GM12878 (cell line): ENCODE results near the gene ZCCHC17. TPM values are rescaled to one million over a fixed set of nuclear protein-coding genes. Genes with fewer than 3 reads are reported as not detected.

Source experiments
- ATAC-seq: fragments of 200-7000 bp; cut with Tn5 transposase; 3 replicates; pipeline ENCODE4 v1.9.1; 2020; ENCODE audit warnings: mild to moderate bottlenecking, moderate library complexity
- BruUV-seq: library from RNA; stranded (reverse); fragments of 400-500 nt; replicated peaks from 2 replicates; lab custom pipeline; 2021; lab: Mats Ljungman, UMichigan
- CTCF ChIA-PET: fragments of 300-600 bp; sonication (Branson Sonifier 250); formaldehyde crosslinking; extraction: SDS; loops from one replicate; lab custom pipeline; 2021; ENCODE audit warnings: inconsistent platforms; lab: Yijun Ruan, JAX
- POLR2A ChIA-PET: fragments of 350-600 bp; formaldehyde crosslinking; extraction: SDS; loops from one replicate; lab custom pipeline; 2021; ENCODE audit warnings: inconsistent platforms; lab: Charles Lee
- RAD21 ChIA-PET: fragments of 300-600 bp; sonication (Branson Sonifier 250); formaldehyde crosslinking; loops from one replicate; lab custom pipeline; 2023; ENCODE audit warnings: antibody characterized with exemption; ENCODE audit not compliant: unreplicated experiment; lab: Charles Lee
- SMC1A ChIA-PET: fragments of 300-600 bp; sonication (Branson Sonifier 250); formaldehyde crosslinking; loops from one replicate; lab custom pipeline; 2023; ENCODE audit not compliant: unreplicated experiment, uncharacterized antibody; lab: Charles Lee
- DNase-seq: peaks from one replicate; pipeline ENCODE4 v3.0.0-alpha.2; 2011; ENCODE audit warnings: low read depth, low spot score
- FAIRE-seq: peaks from 3 replicates; lab custom pipeline; 2011; peaks lifted over from hg19 to GRCh38; lab: Jason Lieb, UNC
- H2AFZ ChIP-seq: 2 replicates; pipeline ENCODE4 v1.6.0; 2011; ENCODE audit warnings: low read depth, low read length, control low read depth; ENCODE audit not compliant: control insufficient read depth
- H3K27ac ChIP-seq: 2 replicates; pipeline ENCODE4 v1.5.1; 2011; ENCODE audit warnings: control low read depth; ENCODE audit not compliant: control insufficient read depth, insufficient read depth
- H3K27me3 ChIP-seq, 2 experiments: replicated peaks in 1 of 2; 2 replicates each; pipeline versions ENCODE4 v1.6.0 to v1.6.1; 2011; ENCODE audit warnings: low read length in 1 of 2; ENCODE audit not compliant: control insufficient read depth in 2 of 2, insufficient read depth in 2 of 2
- H3K36me3 ChIP-seq, 2 experiments: 2 replicates each; pipeline ENCODE4 v1.5.1; 2011; ENCODE audit warnings: low read length in 1 of 2; ENCODE audit not compliant: control insufficient read depth in 2 of 2, insufficient read depth in 2 of 2
- H3K4me1 ChIP-seq: 2 replicates; pipeline ENCODE4 v1.6.1; 2011; ENCODE audit warnings: mild to moderate bottlenecking, low read length, moderate library complexity, mixed read lengths; ENCODE audit not compliant: control insufficient read depth, insufficient read depth
- H3K4me2 ChIP-seq: 2 replicates; pipeline ENCODE4 v1.6.0; 2011; ENCODE audit warnings: control low read depth; ENCODE audit not compliant: control insufficient read depth, insufficient read depth
- H3K4me3 ChIP-seq: fragments of 200-600 bp; sonication (generic); 2 replicates; pipeline ENCODE4 v1.5.1; 2016
- H3K79me2 ChIP-seq: 2 replicates; pipeline ENCODE4 v1.6.0; 2011; ENCODE audit warnings: low read length; ENCODE audit not compliant: control insufficient read depth, insufficient read depth
- H3K9ac ChIP-seq: 2 replicates; pipeline ENCODE4 v1.8.0; 2011; ENCODE audit warnings: low read length, control low read depth, mixed read lengths; ENCODE audit not compliant: control insufficient read depth, insufficient read depth
- H3K9me3 ChIP-seq: replicated peaks from 3 replicates; pipeline ENCODE4 v1.5.1; 2011; ENCODE audit warnings: mild to moderate bottlenecking, low read length; ENCODE audit not compliant: control insufficient read depth, insufficient read depth
- H4K20me1 ChIP-seq: 2 replicates; pipeline ENCODE4 v1.6.0; 2011; ENCODE audit not compliant: control insufficient read depth, insufficient read depth
- GATAD2B ChIP-seq: fragments of 450-650 bp; conservative IDR thresholded peaks from 2 replicates; pipeline ENCODE4 v1.6.1; 2017; ENCODE audit warnings: low read depth, mild to moderate bottlenecking, moderate library complexity
- IKZF1 ChIP-seq: fragments of 450-650 bp; conservative IDR thresholded peaks from 2 replicates; pipeline ENCODE4 v1.6.1; 2017; ENCODE audit warnings: antibody characterized with exemption, mild to moderate bottlenecking
- MTA3 ChIP-seq: IDR thresholded peaks from 2 replicates; pipeline ENCODE4 v1.6.1; 2012; ENCODE audit warnings: low read length, inconsistent platforms, borderline replicate concordance
- RELA ChIP-seq: fragments of 450-650 bp; IDR thresholded peaks from 2 replicates; pipeline ENCODE4 v1.8.0; 2014; ENCODE audit warnings: borderline replicate concordance; ENCODE audit not compliant: partially characterized antibody
- RELB ChIP-seq: fragments of 450-650 bp; IDR thresholded peaks from 2 replicates; pipeline ENCODE4 v1.6.1; 2017; ENCODE audit warnings: low read depth, mild to moderate bottlenecking, moderate library complexity
- SUZ12 ChIP-seq: fragments of 200-600 bp; sonication (generic); IDR thresholded peaks from one replicate; pipeline ENCODE4 v1.6.1; 2018; ENCODE audit warnings: antibody characterized with exemption, mild to moderate bottlenecking; ENCODE audit not compliant: unreplicated experiment
- TCF12 ChIP-seq: IDR thresholded peaks from 2 replicates; pipeline ENCODE4 v1.6.1; 2011; ENCODE audit warnings: low read depth, mild to moderate bottlenecking, low read length
- WGBS: methylation state at CpG from one replicate; pipeline ENCODE4 v1.1.6; 2016; ENCODE audit warnings: low lambda C conversion rate; ENCODE audit not compliant: insufficient replicate concordance, insufficient coverage; ENCODE audit errors: missing lambda C conversion rate; 5-methylcytosine and 5-hydroxymethylcytosine counted together
- in situ Hi-C: fragments of 300-500 bp; cut with MboI; formaldehyde crosslinking; loops from 9 replicates; pipeline ENCODE4 v1.14.3; 2018; ENCODE audit warnings: mixed read lengths
- intact Hi-C: fragments of 100-400 bp; cut with micrococcal nuclease; formaldehyde crosslinking; loops from one replicate; pipeline ENCODE4 v1.14.2; 2022; ENCODE audit not compliant: unreplicated experiment
- polyA plus RNA-seq, 11 experiments: library from polyadenylated mRNA; depleted of rRNA in 4 of 11; unstranded in 6 of 11; stranded (reverse) in 5 of 11; fragments of >200 nt; fragmentation: Nextera tagmentation in 4 of 11; fragmentation: Illumina TruSeq in 1 of 11; extraction: Ambion mirVana in 4 of 11; extraction: Trizol in 1 of 11; gene quantifications; 1 replicate in 1 of 11; 2 replicates in 10 of 11; pipeline versions ENCODE4 v1.2.1 to v1.2.3, GENCODE V29; 2011 to 2016; ENCODE audit warnings: inconsistent platforms in 2 of 11, missing spikeins in 2 of 11, low read depth in 1 of 11
- total RNA-seq, 4 experiments: library from RNA; depleted of rRNA in 3 of 4; stranded (reverse); fragments of >200 nt in 3 of 4; fragmentation: Illumina TruSeq in 1 of 4; extraction: Trizol in 1 of 4; gene quantifications; 2 replicates each; pipeline versions ENCODE4 v1.2.1 to v1.2.3, GENCODE V29; 2013 to 2021

Gene ZCCHC17
- total and polyA plus RNA-seq, 10 of the 15 experiments (the other 5 are each of a cell fraction or from before 2014, with no cell fraction given): 22.3 to 86.3 (median 47.0) TPM

DNA sequence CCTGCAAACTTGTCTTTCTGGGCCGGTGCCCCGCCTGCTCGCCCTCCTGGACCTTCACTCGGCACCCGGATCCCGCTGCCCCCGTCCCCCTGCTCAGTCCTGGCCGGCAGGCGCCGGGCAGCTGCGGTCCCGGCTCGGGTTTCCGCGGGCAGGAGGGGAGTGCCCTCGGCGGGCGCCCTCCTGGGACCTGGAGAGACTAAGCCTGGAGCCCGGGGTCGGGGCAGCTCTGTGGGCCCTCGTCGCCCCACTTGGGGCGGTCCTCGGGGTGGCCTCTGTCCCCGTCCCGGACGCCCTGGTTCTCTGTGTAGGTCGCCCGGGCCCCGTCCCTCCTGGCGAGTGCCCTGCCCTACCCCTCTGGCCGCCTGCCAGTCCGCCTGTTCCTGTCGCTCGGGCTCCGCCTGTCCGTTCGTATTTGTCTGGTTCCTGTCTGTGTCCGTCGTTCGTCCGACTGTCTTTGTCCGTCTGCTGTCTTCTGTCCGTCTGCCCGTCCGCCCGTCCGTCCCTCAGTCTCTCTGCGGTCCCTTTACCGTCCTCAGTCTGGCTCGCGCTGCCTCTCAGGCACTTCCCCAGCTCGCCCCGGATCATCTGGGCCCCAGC is 116.7 kb downstream of the ZCCHC17 start:
- ChIA-PET RAD21 (no interaction called here), CTCF (interaction anchor here (1.8 to 5.7 kb wide), 3 partner anchors 7 to 136 kb away, joined by 8 to 39 read pairs (median 10); no protein-coding TSS in a partner anchor), POLR2A (no interaction called here), SMC1A (no interaction called here)
- H3K79me2 ChIP-seq: no peaks in the 10 kb centered on the region
- peak; percentile 67 for ATAC-seq
- no peak for DNase-seq
- H3K4me2 ChIP-seq: peak overlapping the region; percentile 86
- H3K27me3 ChIP-seq: peaks cover 2 to 12% of the 10 kb centered on the region in 2 experiments; a peak in 3 of 4 replicates
- intact Hi-C loops: no loop called here
- under 1% methylated on average over 49 of the region's 54 CpGs for WGBS
- H3K4me1 ChIP-seq: peaks cover 5% of the 10 kb centered on the region; the same call in 1 of the 2 replicates
- H4K20me1 ChIP-seq: no peaks in the 10 kb centered on the region
- TF ChIP-seq RELB: no peak
- no peak for TF ChIP-seq RELA
- TF ChIP-seq TCF12: no peak
- peak; percentile 66 for TF ChIP-seq GATAD2B
- peak; percentile 46 for TF ChIP-seq IKZF1
- no peak for TF ChIP-seq MTA3
- peak; percentile 90 for TF ChIP-seq SUZ12
- no TSS peak for BruUV-seq
- no peaks in the 10 kb centered on the region for H3K36me3 ChIP-seq
- H2AFZ ChIP-seq: peak overlapping the region; percentile 5
- no peak overlapping the region for H3K27ac ChIP-seq
- H3K9ac ChIP-seq: no peak overlapping the region
- no peaks in the 10 kb centered on the region for H3K9me3 ChIP-seq
- FAIRE-seq: no peak
- in situ Hi-C loops: no loop called here
- H3K4me3 ChIP-seq: peak overlapping the region; percentile 65

Other genes starting within 250 kb of the ZCCHC17 start
- 43.2 and 43.9 TPM in 2 replicates for gene PUM1, start 231.3 kb upstream of the ZCCHC17 start, total RNA-seq (2014; rRNA removed)
- 41.5 and 42.2 TPM in 2 replicates for gene PUM1, start 231.3 kb upstream of the ZCCHC17 start, total RNA-seq (2014; rRNA removed; fragmentation: Illumina TruSeq; extraction: Trizol)
- gene PUM1, start 231.3 kb upstream of the ZCCHC17 start, total RNA-seq (2021): 67.6 and 75.3 TPM in 2 replicates
- 41.4 and 52.4 TPM in 2 replicates for gene PUM1, start 231.3 kb upstream of the ZCCHC17 start, polyA plus RNA-seq (2011; rRNA removed)
- gene PUM1, start 231.3 kb upstream of the ZCCHC17 start, polyA plus RNA-seq (2014; fragmentation: Illumina TruSeq; extraction: Trizol): 39.2 and 43.5 TPM in 2 replicates
- gene PUM1, start 231.3 kb upstream of the ZCCHC17 start, polyA plus RNA-seq (2014; fragmentation: Nextera tagmentation; extraction: Ambion mirVana): 10 to 100 TPM; 21.4 to 27.4 TPM
- 41.0 and 44.1 TPM in 2 replicates for gene PUM1, start 231.3 kb upstream of the ZCCHC17 start, polyA plus RNA-seq (2014; rRNA removed)
- 10 to 100 TPM; 43.4 to 47.7 TPM for gene PUM1, start 231.3 kb upstream of the ZCCHC17 start, polyA plus RNA-seq (2016; fragmentation: Nextera tagmentation; extraction: Ambion mirVana)
- gene NKAIN1, start 57.1 kb upstream of the ZCCHC17 start, total RNA-seq (2014; rRNA removed): not detected in 2 replicates
- not detected in 2 replicates for gene NKAIN1, start 57.1 kb upstream of the ZCCHC17 start, total RNA-seq (2014; rRNA removed; fragmentation: Illumina TruSeq; extraction: Trizol)
- gene NKAIN1, start 57.1 kb upstream of the ZCCHC17 start, total RNA-seq (2021): not detected in 2 replicates
- gene NKAIN1, start 57.1 kb upstream of the ZCCHC17 start, polyA plus RNA-seq (2011; rRNA removed): not detected in 2 replicates
- gene NKAIN1, start 57.1 kb upstream of the ZCCHC17 start, polyA plus RNA-seq (2014; fragmentation: Illumina TruSeq; extraction: Trizol): not detected in 2 replicates
- gene NKAIN1, start 57.1 kb upstream of the ZCCHC17 start, polyA plus RNA-seq (2014; fragmentation: Nextera tagmentation; extraction: Ambion mirVana): not detected
- gene NKAIN1, start 57.1 kb upstream of the ZCCHC17 start, polyA plus RNA-seq (2014; rRNA removed): not detected in 2 replicates
- not detected for gene NKAIN1, start 57.1 kb upstream of the ZCCHC17 start, polyA plus RNA-seq (2016; fragmentation: Nextera tagmentation; extraction: Ambion mirVana)
- 212 and 219 TPM in 2 replicates for gene SNRNP40, start 244 bp upstream of the ZCCHC17 start, total RNA-seq (2014; rRNA removed)
- 108 and 116 TPM in 2 replicates for gene SNRNP40, start 244 bp upstream of the ZCCHC17 start, total RNA-seq (2014; rRNA removed; fragmentation: Illumina TruSeq; extraction: Trizol)
- gene SNRNP40, start 244 bp upstream of the ZCCHC17 start, total RNA-seq (2021): 103 and 104 TPM in 2 replicates
- gene SNRNP40, start 244 bp upstream of the ZCCHC17 start, polyA plus RNA-seq (2011; rRNA removed): 103 and 113 TPM in 2 replicates
- 94.2 and 97.7 TPM in 2 replicates for gene SNRNP40, start 244 bp upstream of the ZCCHC17 start, polyA plus RNA-seq (2014; fragmentation: Illumina TruSeq; extraction: Trizol)
- 10 to 100 TPM; 34.9 to 45.9 TPM for gene SNRNP40, start 244 bp upstream of the ZCCHC17 start, polyA plus RNA-seq (2014; fragmentation: Nextera tagmentation; extraction: Ambion mirVana)
- 141 and 144 TPM in 2 replicates for gene SNRNP40, start 244 bp upstream of the ZCCHC17 start, polyA plus RNA-seq (2014; rRNA removed)
- 100 to 1,000 TPM; 167 to 172 TPM for gene SNRNP40, start 244 bp upstream of the ZCCHC17 start, polyA plus RNA-seq (2016; fragmentation: Nextera tagmentation; extraction: Ambion mirVana)
- gene FABP3, start 76.0 kb downstream of the ZCCHC17 start, total RNA-seq (2014; rRNA removed): 0.33 and 0.62 TPM in 2 replicates
- 0.36 and 0.64 TPM in 2 replicates for gene FABP3, start 76.0 kb downstream of the ZCCHC17 start, total RNA-seq (2014; rRNA removed; fragmentation: Illumina TruSeq; extraction: Trizol)
- 0.43 TPM in 1 of 2 replicates, not detected in the other for gene FABP3, start 76.0 kb downstream of the ZCCHC17 start, total RNA-seq (2021)
- gene FABP3, start 76.0 kb downstream of the ZCCHC17 start, polyA plus RNA-seq (2011; rRNA removed): 0.39 and 0.43 TPM in 2 replicates
- 0.44 and 0.82 TPM in 2 replicates for gene FABP3, start 76.0 kb downstream of the ZCCHC17 start, polyA plus RNA-seq (2014; fragmentation: Illumina TruSeq; extraction: Trizol)
- 1 to 10 TPM in 1 of 2 experiments, under 1 TPM in 1; 0.72 to 1.2 TPM for gene FABP3, start 76.0 kb downstream of the ZCCHC17 start, polyA plus RNA-seq (2014; fragmentation: Nextera tagmentation; extraction: Ambion mirVana)
- 0.59 and 1.1 TPM in 2 replicates for gene FABP3, start 76.0 kb downstream of the ZCCHC17 start, polyA plus RNA-seq (2014; rRNA removed)
- 1 to 10 TPM in 1 of 2 experiments, not detected in 1; 1.1 TPM for gene FABP3, start 76.0 kb downstream of the ZCCHC17 start, polyA plus RNA-seq (2016; fragmentation: Nextera tagmentation; extraction: Ambion mirVana)
- gene SERINC2, start 116.2 kb downstream of the ZCCHC17 start, total RNA-seq (2014; rRNA removed): 0.11 and 0.45 TPM in 2 replicates
- 0.22 and 0.28 TPM in 2 replicates for gene SERINC2, start 116.2 kb downstream of the ZCCHC17 start, total RNA-seq (2014; rRNA removed; fragmentation: Illumina TruSeq; extraction: Trizol)
- gene SERINC2, start 116.2 kb downstream of the ZCCHC17 start, total RNA-seq (2021): 0.54 and 0.82 TPM in 2 replicates
- gene SERINC2, start 116.2 kb downstream of the ZCCHC17 start, polyA plus RNA-seq (2011; rRNA removed): 2.5 and 9.4 TPM in 2 replicates
- gene SERINC2, start 116.2 kb downstream of the ZCCHC17 start, polyA plus RNA-seq (2014; fragmentation: Illumina TruSeq; extraction: Trizol): 0.32 TPM in 1 of 2 replicates, not detected in the other
- under 1 TPM; 0.02 to 0.05 TPM for gene SERINC2, start 116.2 kb downstream of the ZCCHC17 start, polyA plus RNA-seq (2014; fragmentation: Nextera tagmentation; extraction: Ambion mirVana)
- gene SERINC2, start 116.2 kb downstream of the ZCCHC17 start, polyA plus RNA-seq (2014; rRNA removed): 0.72 and 1.0 TPM in 2 replicates
- under 1 TPM; 0.72 to 0.88 TPM for gene SERINC2, start 116.2 kb downstream of the ZCCHC17 start, polyA plus RNA-seq (2016; fragmentation: Nextera tagmentation; extraction: Ambion mirVana)